Activated CD4-positive, alpha-beta T cell treated with anti-CD3 and anti-CD28 coated beads, Interleukin-2, amount 10 ng/mL, durations not matched to agents 24 days and 14 days (primary cell): ENCODE results near the gene APLP2. TPM values are rescaled to one million over a fixed set of nuclear protein-coding genes. Genes with fewer than 3 reads are reported as not detected.
A peak's percentile ranks its signal among the peaks of the same experiment; 100 is the strongest.

ENCODE experiments used
- DNase-seq: peaks from one replicate; pipeline ENCODE4 v3.0.0; 2022
- H3K27ac Mint-ChIP-seq: one replicate; pipeline ENCODE4 v1.8.0; 2022; ENCODE audit warnings: mild to moderate bottlenecking, mixed read lengths
- H3K27me3 Mint-ChIP-seq: one replicate; pipeline ENCODE4 v1.8.0; 2022; ENCODE audit warnings: mixed read lengths
- H3K36me3 Mint-ChIP-seq: one replicate; pipeline ENCODE4 v1.8.0; 2022; ENCODE audit warnings: low read depth, mild to moderate bottlenecking, mixed read lengths
- H3K4me1 Mint-ChIP-seq: one replicate; pipeline ENCODE4 v1.8.0; 2021; ENCODE audit warnings: mixed read lengths
- H3K4me3 Mint-ChIP-seq: one replicate; pipeline ENCODE4 v1.8.0; 2022; ENCODE audit warnings: mild to moderate bottlenecking, moderate library complexity, mixed read lengths
- H3K9me3 Mint-ChIP-seq: one replicate; pipeline ENCODE4 v1.8.0; 2021; ENCODE audit warnings: mixed read lengths
- intact Hi-C: fragments of 100-400 bp; cut with micrococcal nuclease; formaldehyde crosslinking; loops from one replicate; pipeline ENCODE4 v1.15.1; 2023
- total RNA-seq: library from RNA; stranded (reverse); gene quantifications from 2 replicates; pipeline ENCODE4 v1.2.3, GENCODE V29; 2022

Gene APLP2
- total RNA-seq, 1 donor from 2014 or later = 46.4 TPM

- peaks cover 13% of the 10 kb centered on the region for H3K27me3 Mint-ChIP-seq
- no peak for DNase-seq
- intact Hi-C loops = loop anchor here (5.0 kb wide), 2 partner anchors 50 to 120 kb away; partner anchors contain the start of gene PRDM10
- H3K36me3 Mint-ChIP-seq = peaks cover 24% of the 10 kb centered on the region
- no peak overlapping the region for H3K4me3 Mint-ChIP-seq
- no peaks in the 10 kb centered on the region for H3K9me3 Mint-ChIP-seq
- H3K27ac Mint-ChIP-seq = no peak overlapping the region
- peaks cover 26% of the 10 kb centered on the region for H3K4me1 Mint-ChIP-seq
Observed at GRCh38 chr11:130122141-130122575, 52.5 kb downstream of the APLP2 start.

DNA sequence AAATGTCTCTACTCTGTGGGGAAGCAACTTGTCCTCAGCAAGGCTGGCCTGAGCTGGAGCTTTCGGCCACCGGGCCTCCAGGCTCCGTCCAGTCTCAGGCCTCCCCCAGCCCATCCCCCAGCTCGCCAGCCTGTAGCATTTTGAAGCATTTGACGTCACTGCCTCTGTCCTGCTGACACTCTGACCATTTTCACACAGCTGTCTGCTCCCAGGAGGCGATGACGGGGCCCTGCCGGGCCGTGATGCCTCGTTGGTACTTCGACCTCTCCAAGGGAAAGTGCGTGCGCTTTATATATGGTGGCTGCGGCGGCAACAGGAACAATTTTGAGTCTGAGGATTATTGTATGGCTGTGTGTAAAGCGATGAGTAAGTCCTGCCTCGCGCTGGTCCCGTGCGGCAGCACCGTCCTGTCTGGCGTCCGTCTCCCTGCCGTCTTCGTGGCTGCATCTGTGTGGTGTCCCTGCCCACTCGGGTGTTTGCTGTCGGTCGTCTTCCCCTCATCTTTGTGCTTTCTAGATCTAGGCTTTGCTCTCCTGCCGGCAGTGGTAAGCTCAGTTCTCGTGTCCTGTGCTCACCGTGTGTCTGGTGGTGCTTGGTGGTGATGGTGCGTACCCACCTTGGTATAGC lies 53.8 kb downstream of the APLP2 start:
- Mint-ChIP-seq H3K4me1 (peaks cover 21% of the 10 kb centered on the region), H3K36me3 (peaks cover 24% of the 10 kb centered on the region), H3K27me3 (peaks cover 13% of the 10 kb centered on the region), H3K9me3 (no peaks in the 10 kb centered on the region), H3K27ac (no peak overlapping the region), H3K4me3 (no peak overlapping the region)
- intact Hi-C loops = loop anchor here (5.0 kb wide), 2 partner anchors 51 to 121 kb away; partner anchors contain the start of gene PRDM10
- DNase-seq = no peak

- Mint-ChIP-seq H3K27me3 (peaks cover 13% of the 10 kb centered on the region), H3K9me3 (no peaks in the 10 kb centered on the region), H3K27ac (no peak overlapping the region), H3K4me1 (peaks cover 15% of the 10 kb centered on the region), H3K4me3 (no peak overlapping the region), H3K36me3 (peaks cover 25% of the 10 kb centered on the region)
- intact Hi-C loops = loop anchor here (5.0 kb wide), 2 partner anchors 52 to 122 kb away; partner anchors contain the start of gene PRDM10
- no peak for DNase-seq
Observed at GRCh38 chr11:130124096-130124495, 54.4 kb downstream of the APLP2 start.

GRCh38 chr11:130125638-130126037 lies 55.9 kb downstream of the APLP2 start:
- H3K27me3 Mint-ChIP-seq = peaks cover 1% of the 10 kb centered on the region
- no peak overlapping the region for H3K27ac Mint-ChIP-seq
- intact Hi-C loops = no loop called here
- H3K36me3 Mint-ChIP-seq = peaks cover 30% of the 10 kb centered on the region
- no peak overlapping the region for H3K4me3 Mint-ChIP-seq
- DNase-seq = no peak
- peaks cover 11% of the 10 kb centered on the region for H3K4me1 Mint-ChIP-seq
- H3K9me3 Mint-ChIP-seq = no peaks in the 10 kb centered on the region

GRCh38 chr11:130126516-130126915 lies 56.8 kb downstream of the APLP2 start:
- H3K9me3 Mint-ChIP-seq = no peaks in the 10 kb centered on the region
- peaks cover 10% of the 10 kb centered on the region for H3K4me1 Mint-ChIP-seq
- peaks cover 31% of the 10 kb centered on the region for H3K36me3 Mint-ChIP-seq
- H3K27ac Mint-ChIP-seq = no peak overlapping the region
- no peaks in the 10 kb centered on the region for H3K27me3 Mint-ChIP-seq
- intact Hi-C loops = no loop called here
- no peak for DNase-seq
- H3K4me3 Mint-ChIP-seq = no peak overlapping the region

- Mint-ChIP-seq H3K27me3 (no peaks in the 10 kb centered on the region), H3K9me3 (no peaks in the 10 kb centered on the region), H3K36me3 (peaks cover 25% of the 10 kb centered on the region), H3K4me1 (peaks cover under 1% of the 10 kb centered on the region), H3K4me3 (no peak overlapping the region), H3K27ac (no peak overlapping the region)
- intact Hi-C loops = no loop called here
- DNase-seq = no peak
Observed at GRCh38 chr11:130127509-130127908, 57.8 kb downstream of the APLP2 start.

DNA sequence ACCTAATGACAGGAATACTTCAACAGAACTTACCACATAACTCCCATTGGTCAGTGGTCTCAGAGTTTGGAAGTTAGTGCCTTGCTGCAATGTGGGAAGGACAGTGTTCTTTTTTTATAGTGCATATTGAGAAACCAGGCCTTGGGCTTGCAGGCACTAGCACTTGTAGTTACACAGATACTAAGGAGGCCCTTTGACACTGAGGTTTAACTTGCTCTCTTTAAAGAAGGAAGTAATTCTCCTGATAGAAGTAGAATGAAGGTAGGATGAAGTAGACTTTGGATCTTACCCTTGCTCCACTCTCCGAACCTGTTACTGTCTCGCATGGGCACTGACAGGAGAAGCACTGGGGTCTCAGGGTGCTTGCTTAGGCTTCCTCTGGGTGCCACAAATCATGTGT lies 58.9 kb downstream of the APLP2 start:
- Mint-ChIP-seq H3K4me3 (no peak overlapping the region), H3K27ac (no peak overlapping the region), H3K36me3 (peaks cover 14% of the 10 kb centered on the region), H3K4me1 (no peaks in the 10 kb centered on the region), H3K9me3 (no peaks in the 10 kb centered on the region), H3K27me3 (no peaks in the 10 kb centered on the region)
- no peak for DNase-seq
- intact Hi-C loops = no loop called here

GRCh38 chr11:130129922-130130321 lies 60.2 kb downstream of the APLP2 start:
- intact Hi-C loops = loop anchor here (5.0 kb wide), 2 partner anchors 343 to 363 kb away; no protein-coding TSS in a partner anchor
- Mint-ChIP-seq H3K27ac (no peak overlapping the region), H3K4me3 (no peak overlapping the region), H3K4me1 (no peaks in the 10 kb centered on the region), H3K36me3 (peaks cover 11% of the 10 kb centered on the region), H3K27me3 (no peaks in the 10 kb centered on the region), H3K9me3 (no peaks in the 10 kb centered on the region)
- DNase-seq = no peak

DNA sequence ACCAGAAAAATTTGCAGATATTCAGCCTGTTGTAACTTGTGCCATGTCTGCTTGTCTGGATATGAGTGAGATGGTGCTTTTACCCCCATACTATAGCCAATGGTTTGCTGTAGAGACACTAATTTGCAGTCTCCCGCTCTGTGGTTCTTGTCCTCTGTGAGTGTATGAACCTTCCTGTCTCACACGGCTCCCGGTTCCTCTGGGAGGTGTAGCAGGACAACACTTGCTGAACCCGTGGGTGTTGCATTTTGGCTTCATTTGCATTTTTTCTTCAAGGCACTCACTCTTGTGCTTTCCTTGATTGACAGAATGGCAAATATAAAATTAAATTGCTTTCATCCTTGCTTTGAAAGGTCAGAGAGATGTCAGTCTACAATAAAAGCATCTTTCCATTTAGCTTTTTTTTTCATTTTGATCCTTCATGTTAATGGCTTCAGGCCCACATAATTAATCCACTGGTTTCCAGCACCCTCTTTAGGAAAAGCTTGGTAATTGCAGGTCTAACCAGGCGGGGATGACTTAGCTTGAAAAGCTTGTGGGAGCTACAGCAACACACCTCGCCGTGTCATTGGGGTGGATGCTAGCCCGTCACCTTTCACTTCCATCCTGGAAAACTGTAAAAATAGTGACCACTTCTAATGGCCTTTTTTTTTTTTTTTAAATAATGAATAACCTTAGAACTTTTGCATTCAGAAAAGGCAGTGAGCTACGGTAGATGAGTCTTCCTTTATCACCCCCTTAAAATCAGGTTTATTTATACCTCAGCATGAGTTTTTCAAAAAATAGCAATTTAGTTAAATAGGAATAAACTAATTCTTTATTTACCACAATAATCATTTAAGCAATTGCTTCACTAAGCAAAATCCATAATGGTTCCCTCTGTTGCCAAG lies 62.5 kb downstream of the APLP2 start:
- Mint-ChIP-seq H3K27me3 (no peaks in the 10 kb centered on the region), H3K36me3 (peaks cover 11% of the 10 kb centered on the region), H3K9me3 (no peaks in the 10 kb centered on the region), H3K4me1 (no peaks in the 10 kb centered on the region), H3K27ac (no peak overlapping the region), H3K4me3 (no peak overlapping the region)
- intact Hi-C loops = loop anchor here (1.0 to 5.0 kb wide), 3 partner anchors 209 to 365 kb away; no protein-coding TSS in a partner anchor
- peak; percentile 88 for DNase-seq

DNA sequence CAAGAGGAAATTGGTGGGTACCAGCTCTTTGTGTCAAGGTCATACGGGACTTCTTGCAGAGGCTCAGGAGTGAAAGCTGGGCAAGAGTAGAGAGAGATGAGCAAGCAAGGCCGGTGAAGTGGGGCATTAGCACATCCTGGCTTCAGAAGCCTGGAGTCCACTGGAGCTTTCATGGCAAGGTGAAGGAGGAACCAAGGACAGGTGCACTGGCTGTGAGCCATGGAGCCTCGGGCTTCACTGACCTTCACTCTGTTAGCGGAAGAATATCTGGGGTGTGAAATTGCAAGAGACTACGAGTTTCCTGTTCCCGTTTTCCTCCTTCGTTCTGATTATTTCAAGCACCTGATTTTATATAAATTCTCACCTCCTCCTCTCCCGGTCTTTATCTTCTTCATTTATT lies 64.0 kb downstream of the APLP2 start:
- Mint-ChIP-seq H3K36me3 (peaks cover 14% of the 10 kb centered on the region), H3K9me3 (no peaks in the 10 kb centered on the region), H3K4me3 (no peak overlapping the region), H3K4me1 (peaks cover 2% of the 10 kb centered on the region), H3K27ac (no peak overlapping the region), H3K27me3 (no peaks in the 10 kb centered on the region)
- intact Hi-C loops = loop anchor here (5.0 kb wide), 2 partner anchors 346 to 366 kb away; no protein-coding TSS in a partner anchor
- no peak for DNase-seq

DNA sequence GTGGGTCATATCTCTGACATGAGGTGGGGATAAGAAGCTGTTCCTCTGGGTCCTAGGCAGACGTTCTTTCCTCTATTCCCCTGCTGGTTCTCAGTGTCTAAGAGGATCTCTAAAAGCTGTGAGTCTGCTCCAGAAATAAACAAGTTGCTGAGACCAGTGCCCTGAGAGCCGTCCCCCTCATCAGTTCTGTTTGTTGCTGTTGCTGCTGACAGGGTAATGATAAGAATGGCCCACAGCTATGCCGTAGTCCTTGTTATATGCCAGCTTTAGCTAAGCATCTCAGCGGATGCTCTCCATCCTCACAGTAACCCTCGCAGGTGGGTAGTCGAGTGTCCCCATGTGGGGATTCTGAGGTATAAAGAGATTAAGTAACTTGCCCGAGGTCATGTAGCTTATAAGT lies 66.4 kb downstream of the APLP2 start:
- peaks cover 6% of the 10 kb centered on the region for H3K36me3 Mint-ChIP-seq
- DNase-seq = no peak
- H3K4me3 Mint-ChIP-seq = no peak overlapping the region
- intact Hi-C loops = no loop called here
- no peaks in the 10 kb centered on the region for H3K27me3 Mint-ChIP-seq
- H3K9me3 Mint-ChIP-seq = no peaks in the 10 kb centered on the region
- H3K4me1 Mint-ChIP-seq = peaks cover 2% of the 10 kb centered on the region
- H3K27ac Mint-ChIP-seq = no peak overlapping the region

DNA sequence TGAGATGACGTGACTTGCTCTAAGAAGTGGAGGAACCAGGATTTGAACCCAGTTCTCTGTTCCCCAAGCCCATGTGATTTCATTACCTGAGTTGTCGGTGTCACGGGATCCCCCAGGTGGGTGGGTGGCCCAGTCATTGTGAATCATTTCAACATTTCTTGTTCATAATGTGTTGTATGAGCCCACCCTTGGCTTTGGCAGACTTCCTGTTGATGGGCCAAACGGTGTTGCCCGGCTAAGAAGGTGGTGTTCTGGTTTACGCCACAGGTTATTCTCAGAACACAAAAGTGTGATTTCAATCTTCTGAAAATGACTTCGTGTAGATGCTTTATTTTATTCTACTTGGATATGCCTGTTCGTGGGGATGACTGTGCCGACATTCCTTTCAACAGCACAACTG lies 68.3 kb downstream of the APLP2 start:
- H3K9me3 Mint-ChIP-seq = no peaks in the 10 kb centered on the region
- intact Hi-C loops = no loop called here
- H3K27me3 Mint-ChIP-seq = no peaks in the 10 kb centered on the region
- peaks cover 2% of the 10 kb centered on the region for H3K4me1 Mint-ChIP-seq
- no peak overlapping the region for H3K27ac Mint-ChIP-seq
- H3K4me3 Mint-ChIP-seq = no peak overlapping the region
- no peak for DNase-seq
- H3K36me3 Mint-ChIP-seq = peaks cover 6% of the 10 kb centered on the region

GRCh38 chr11:130139401-130139800 lies 69.7 kb downstream of the APLP2 start:
- Mint-ChIP-seq H3K27me3 (no peaks in the 10 kb centered on the region), H3K4me1 (peaks cover 2% of the 10 kb centered on the region), H3K36me3 (peaks cover 6% of the 10 kb centered on the region), H3K4me3 (no peak overlapping the region), H3K9me3 (no peaks in the 10 kb centered on the region), H3K27ac (no peak overlapping the region)
- no peak for DNase-seq
- intact Hi-C loops = no loop called here
